Measurements from ENCODE around the gene KCNAB1. TPM values are rescaled to one million over a fixed set of nuclear protein-coding genes. Genes with fewer than 3 reads are reported as not detected.
A peak's percentile ranks its signal among the peaks of the same experiment; 100 is the strongest.

Gene KCNAB1
- total and polyA plus RNA-seq, 2 of the 8 experiments (the other 6 are each of a cell fraction or from before 2014, with no cell fraction given), result 0.51 to 2.3 TPM

DNA sequence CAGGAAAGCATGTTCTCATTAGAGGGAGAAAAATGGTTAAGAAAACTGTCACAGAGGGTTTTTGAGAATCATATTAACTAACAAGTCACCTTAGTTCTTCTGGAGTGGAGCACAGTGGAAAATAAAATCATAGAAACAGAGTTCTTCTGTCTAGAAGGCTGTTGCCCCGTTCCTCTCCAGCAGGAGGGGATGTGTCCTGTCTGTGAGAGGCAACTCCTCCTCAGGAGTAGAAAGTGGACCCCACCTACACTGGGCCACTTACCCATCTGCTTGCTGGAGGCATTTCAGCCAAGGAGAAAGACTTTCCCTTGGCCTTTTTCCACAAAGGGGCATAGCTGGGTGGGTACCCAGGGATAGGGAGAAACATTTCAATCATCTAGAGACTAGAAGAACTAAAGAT is 327.9 kb downstream of the KCNAB1 start:
- Histone ChIP-seq H3K4me3 (ENCODE audit: extremely low read depth in 1 of 4, insufficient read depth in 2 of 4, low read depth in 3 of 4, low read length in 4 of 4) (no peak overlapping the region), H3K56ac (replicated peaks; ENCODE audit: insufficient read length, low read depth, low read length) (no peak overlapping the region), H3K23me2 (ENCODE audit: low read depth, low read length) (no peaks in the 10 kb centered on the region; the same call in 1 of the 2 replicates), H3K9ac (replicated peaks in 1 of 4; ENCODE audit: extremely low read depth in 1 of 4, low read depth in 3 of 4, low read length in 3 of 4) (no peak overlapping the region), H2BK12ac (ENCODE audit: low read depth, low read length) (no peak overlapping the region), H4K5ac (ENCODE audit: insufficient read length, low read depth, low read length) (no peak overlapping the region), H2AK5ac (ENCODE audit: low read depth, low read length) (no peak overlapping the region), H2AFZ (ENCODE audit: low read length) (no peak overlapping the region), H3K18ac (ENCODE audit: extremely low read depth, low read length) (no peak overlapping the region), H3K79me1 (ENCODE audit: low read depth, low read length) (no peaks in the 10 kb centered on the region), H4K91ac (replicated peaks; ENCODE audit: insufficient read length, low read length) (no peak overlapping the region), H2BK120ac (replicated peaks; ENCODE audit: low read depth, low read length) (no peak overlapping the region), H4K20me1 (replicated peaks in 1 of 2; ENCODE audit: control insufficient read depth in 1 of 2, insufficient read depth in 2 of 2, low read length in 2 of 2) (no peaks in the 10 kb centered on the region), H3K27me3 (replicated peaks in 1 of 4; ENCODE audit: control insufficient read depth in 3 of 4, extremely low read depth in 1 of 4, insufficient read depth in 3 of 4, low read length in 3 of 4) (no peaks in the 10 kb centered on the region), H3K4ac (replicated peaks; ENCODE audit: insufficient read length, low read depth, low read length) (no peak overlapping the region), H3K4me1 (replicated peaks in 1 of 4; ENCODE audit: control insufficient read depth in 3 of 4, insufficient read depth in 4 of 4, low read length in 3 of 4) (peaks cover 0 to 2% (median 0%) of the 10 kb centered on the region in 4 experiments; a peak in 1 of 7 replicates), H3K27ac (ENCODE audit: low read depth, low read length) (no peak overlapping the region), H2BK5ac (ENCODE audit: low read depth, low read length) (no peak overlapping the region), H3K14ac (ENCODE audit: insufficient read length) (no peak overlapping the region), H2BK15ac (ENCODE audit: low read length) (no peak overlapping the region), H2BK20ac (ENCODE audit: low read length) (no peak overlapping the region), H3K36me3 (ENCODE audit: control insufficient read depth in 2 of 4, insufficient read depth in 4 of 4, low read length in 3 of 4) (no peaks in the 10 kb centered on the region), H3K4me2 (ENCODE audit: insufficient read depth in 1 of 2, low read depth in 2 of 2, low read length in 2 of 2) (no peak overlapping the region), H3K9me3 (ENCODE audit: insufficient read depth in 2 of 2, low read depth in 1 of 2, low read length in 1 of 2) (no peaks in the 10 kb centered on the region), H3K23ac (ENCODE audit: insufficient read length) (no peak overlapping the region), H4K8ac (ENCODE audit: extremely low read depth, insufficient read depth, low read length) (no peak overlapping the region), H3K79me2 (ENCODE audit: control insufficient read depth in 1 of 2, insufficient read depth in 2 of 2, low read length in 2 of 2) (no peaks in the 10 kb centered on the region)
- POLR2A ChIA-PET (ENCODE audit: partially characterized antibody), result no interaction called here
- DNase-seq (ENCODE audit: low read depth in 1 of 2, low spot score in 2 of 2) (peak in 1 of 2 experiments; percentile 57), FAIRE-seq (peak; percentile 77)
- CTCF ChIA-PET (ENCODE audit: partially characterized antibody), result interaction anchor here (1.0 to 10.9 kb wide), 14 partner anchors 13 to 299 kb away, joined by 3 to 228 read pairs (median 14); no protein-coding TSS in a partner anchor
- peak; percentile 84 to 85 for TF ChIP-seq RAD21 (IDR thresholded peaks at IDR 0.05 in 1 of 2, conservative IDR thresholded peaks at IDR 0.05 in 1 of 2; ENCODE audit: low read depth in 2 of 2, low read length in 2 of 2)
- TF ChIP-seq, protein P1, sequence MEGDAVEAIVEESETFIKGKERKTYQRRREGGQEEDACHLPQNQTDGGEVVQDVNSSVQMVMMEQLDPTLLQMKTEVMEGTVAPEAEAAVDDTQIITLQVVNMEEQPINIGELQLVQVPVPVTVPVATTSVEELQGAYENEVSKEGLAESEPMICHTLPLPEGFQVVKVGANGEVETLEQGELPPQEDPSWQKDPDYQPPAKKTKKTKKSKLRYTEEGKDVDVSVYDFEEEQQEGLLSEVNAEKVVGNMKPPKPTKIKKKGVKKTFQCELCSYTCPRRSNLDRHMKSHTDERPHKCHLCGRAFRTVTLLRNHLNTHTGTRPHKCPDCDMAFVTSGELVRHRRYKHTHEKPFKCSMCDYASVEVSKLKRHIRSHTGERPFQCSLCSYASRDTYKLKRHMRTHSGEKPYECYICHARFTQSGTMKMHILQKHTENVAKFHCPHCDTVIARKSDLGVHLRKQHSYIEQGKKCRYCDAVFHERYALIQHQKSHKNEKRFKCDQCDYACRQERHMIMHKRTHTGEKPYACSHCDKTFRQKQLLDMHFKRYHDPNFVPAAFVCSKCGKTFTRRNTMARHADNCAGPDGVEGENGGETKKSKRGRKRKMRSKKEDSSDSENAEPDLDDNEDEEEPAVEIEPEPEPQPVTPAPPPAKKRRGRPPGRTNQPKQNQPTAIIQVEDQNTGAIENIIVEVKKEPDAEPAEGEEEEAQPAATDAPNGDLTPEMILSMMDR (IDR thresholded peaks at IDR 0.05; ENCODE audit: control extremely low read depth in 1 of 3, insufficient read depth in 1 of 3, low read depth in 1 of 3, low read length in 3 of 3), result peak; percentile 73 to 84 (median 83)
- TF ChIP-seq, protein P2, sequence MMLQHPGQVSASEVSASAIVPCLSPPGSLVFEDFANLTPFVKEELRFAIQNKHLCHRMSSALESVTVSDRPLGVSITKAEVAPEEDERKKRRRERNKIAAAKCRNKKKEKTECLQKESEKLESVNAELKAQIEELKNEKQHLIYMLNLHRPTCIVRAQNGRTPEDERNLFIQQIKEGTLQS (IDR thresholded peaks at IDR 0.05; ENCODE audit: insufficient read depth, low read depth, low read length), result no peak
- WGBS, 2 experiments (ENCODE audit: extremely low coverage in 1 of 2, insufficient coverage in 1 of 2, insufficient read length in 1 of 2, insufficient replicate concordance in 2 of 2, low coverage in 1 of 2, low lambda C conversion rate in 2 of 2, missing lambda C conversion rate in 1 of 2), result 40% methylated on average over 1 of the region's 1 CpG; no CpG with 5 or more reads in 1 of the 2 experiments

All from H1 (cell line).